ENCODE results near the gene CDC42EP1.

GRCh38 chr22:37515901-37516300, 44.4 kb upstream of the CDC42EP1 start:
- no peak for TF ChIP-seq POLR2A (IDR thresholded peaks at IDR 0.05)
- no peak for TF ChIP-seq CTCF (IDR thresholded peaks at IDR 0.05)
